Gastroesophageal sphincter (tissue), 4 donors: ENCODE data around the gene KCP. TPM values are rescaled to one million over a fixed set of nuclear protein-coding genes. Genes with fewer than 3 reads are reported as not detected.

Source experiments
- ATAC-seq: fragments of 150-250 bp; one replicate; pipeline ENCODE4 v1.9.1; 2016; ENCODE audit warnings: mild to moderate bottlenecking, moderate library complexity
- H3K27ac ChIP-seq, 4 donors: fragments of 200-600 bp; sonication (generic) in 3 of 4; 1 replicate in 3 of 4; 2 replicates in 1 of 4; pipeline ENCODE4 v1.5.1; 2016 to 2019
- H3K27me3 ChIP-seq: fragments of 200-600 bp; sonication (generic); one replicate; pipeline ENCODE4 v1.5.1; 2019
- H3K36me3 ChIP-seq, 2 donors: fragments of 200-600 bp; sonication (generic); one replicate each; pipeline ENCODE4 v1.5.1; 2019; ENCODE audit warnings: control low read depth in 1 of 2
- H3K4me1 ChIP-seq, 3 donors: fragments of 200-600 bp; sonication (generic); 1 replicate in 2 of 3; 2 replicates in 1 of 3; pipeline ENCODE4 v1.5.1; 2016 to 2019; ENCODE audit warnings: control low read depth in 2 of 3
- H3K4me3 ChIP-seq, 2 donors: fragments of 200-600 bp; sonication (generic); one replicate each; pipeline ENCODE4 v1.5.1; 2019; ENCODE audit warnings: mild to moderate bottlenecking in 1 of 2, moderate library complexity in 1 of 2
- H3K9me3 ChIP-seq, 3 donors: fragments of 200-600 bp; sonication (generic); one replicate each; pipeline ENCODE4 v1.5.1; 2017 to 2019; ENCODE audit warnings: control low read depth in 2 of 3
- CTCF ChIP-seq, 4 experiments: fragments of 200-600 bp in 2 of 4; fragments of 450-650 bp in 2 of 4; sonication (generic) in 1 of 4; IDR thresholded peaks; one replicate each; pipeline ENCODE4 v1.5.1; 2017 to 2019; ENCODE audit warnings: antibody characterized with exemption in 4 of 4, mild to moderate bottlenecking in 2 of 4, moderate library complexity in 2 of 4
- EP300 ChIP-seq: sonication (generic); formaldehyde crosslinking; IDR thresholded peaks from one replicate; pipeline ENCODE4 v1.6.1; 2017; ENCODE audit warnings: antibody characterized with exemption, mild to moderate bottlenecking
- POLR2A ChIP-seq, 2 donors: fragments of 450-650 bp; IDR thresholded peaks; one replicate each; pipeline ENCODE4 v1.6.1; 2017; ENCODE audit warnings: antibody characterized with exemption in 2 of 2, mild to moderate bottlenecking in 2 of 2, moderate library complexity in 1 of 2
- POLR2AphosphoS5 ChIP-seq: sonication (generic); formaldehyde crosslinking; IDR thresholded peaks from one replicate; pipeline ENCODE4 v1.6.1; 2017; ENCODE audit warnings: antibody characterized with exemption
- WGBS, 2 donors: methylation state at CpG; one replicate each; pipeline ENCODE4 v1.1.5; 2018; ENCODE audit warnings: low coverage in 1 of 2; 5-methylcytosine and 5-hydroxymethylcytosine counted together
- total RNA-seq, 4 donors: library from RNA; depleted of rRNA; stranded (reverse); fragments of >200 nt; gene quantifications; one replicate each; pipeline ENCODE4 v1.1.0, GENCODE V29; 2016

The KCP gene
- total RNA-seq, 4 donors from 2014 or later = 0.31 to 0.67 TPM; not detected in 2

GRCh38 chr7:128939075-128939860 is 28.8 kb upstream of the KCP start:
- WGBS, 2 donors = 80% methylated on average over 1 of the region's 7 CpGs; no CpG with 5 or more reads in 1 of the 2 donors
- peak overlapping the region in 3 of 4 donors; percentile 3 to 43 (median 42) for H3K27ac ChIP-seq

GRCh38 chr7:128938544-128939074 is 28.1 kb upstream of the KCP start:
- peaks cover 73% of the 10 kb centered on the region for H3K27me3 ChIP-seq
- TF ChIP-seq EP300 = no peak
- no peak for TF ChIP-seq POLR2A (IDR thresholded peaks at IDR 0.05)
- no peak for TF ChIP-seq CTCF (IDR thresholded peaks at IDR 0.05)
- TF ChIP-seq POLR2AphosphoS5 = no peak
- peak; percentile 13 for ATAC-seq
- 2% methylated on average over 9 to 20 of the region's 30 CpGs for WGBS, 2 donors
- H3K9me3 ChIP-seq = no peaks in the 10 kb centered on the region
- no peaks in the 10 kb centered on the region for H3K36me3 ChIP-seq
- peaks cover 0 to 21% (median 10%) of the 10 kb centered on the region in 3 donors for H3K4me1 ChIP-seq
- peak overlapping the region in 2 of 4 donors; percentile 43 to 73 for H3K27ac ChIP-seq
- peak overlapping the region; percentile 22 to 58 for H3K4me3 ChIP-seq

More at GRCh38 chr7:128939075-128939860, 28.8 kb upstream of the KCP start:
- H3K36me3 ChIP-seq = no peaks in the 10 kb centered on the region
- H3K4me1 ChIP-seq = peaks cover 0 to 21% (median 10%) of the 10 kb centered on the region in 3 donors
- no peak for ATAC-seq
- H3K9me3 ChIP-seq = no peaks in the 10 kb centered on the region
- peak overlapping the region in 1 of 2 donors; percentile 58 for H3K4me3 ChIP-seq
- TF ChIP-seq CTCF (IDR thresholded peaks at IDR 0.05) = no peak
- no peak for TF ChIP-seq EP300
- TF ChIP-seq POLR2AphosphoS5 = no peak
- TF ChIP-seq POLR2A (IDR thresholded peaks at IDR 0.05) = no peak
- peaks cover 68% of the 10 kb centered on the region for H3K27me3 ChIP-seq

GRCh38 chr7:128937647-128938543 is 27.4 kb upstream of the KCP start, which contains the start of gene IRF5:
IRF5 (plus strand) TSS chr7:128937927; CDS start chr7:128942082, 4,155 bp downstream.
- 0% methylated on average over 4 of the region's 83 CpGs; no CpG with 5 or more reads in 1 of the 2 donors for WGBS, 2 donors
- peaks cover 0 to 21% (median 10%) of the 10 kb centered on the region in 3 donors for H3K4me1 ChIP-seq
- H3K4me3 ChIP-seq = peak within 1 kb of the TSS; percentile 22 to 58
- H3K36me3 ChIP-seq = no peaks in the 10 kb centered on the region
- peaks cover 80% of the 10 kb centered on the region for H3K27me3 ChIP-seq
- TF ChIP-seq POLR2A (IDR thresholded peaks at IDR 0.05) = peak in 1 of 2 donors; percentile 30
- TF ChIP-seq EP300 = no peak
- H3K27ac ChIP-seq = peak within 1 kb of the TSS in 3 of 4 donors; percentile 19 to 73 (median 37)
- no peaks in the 10 kb centered on the region for H3K9me3 ChIP-seq
- ATAC-seq = peak; percentile 39

GRCh38 chr7:128937271-128937646 is 26.8 kb upstream of the KCP start:
- Histone ChIP-seq H3K4me1 (peaks cover 0 to 21% (median 10%) of the 10 kb centered on the region in 3 donors), H3K27ac (peak overlapping the region in 2 of 4 donors; percentile 17 to 73), H3K27me3 (peaks cover 83% of the 10 kb centered on the region), H3K36me3 (no peaks in the 10 kb centered on the region), H3K9me3 (no peaks in the 10 kb centered on the region), H3K4me3 (peak overlapping the region in 1 of 2 donors; percentile 58)
- WGBS, 2 donors = 51% methylated on average over 9 of the region's 17 CpGs; no CpG with 5 or more reads in 1 of the 2 donors
- TF ChIP-seq POLR2AphosphoS5 (no peak), EP300 (no peak), POLR2A (IDR thresholded peaks at IDR 0.05) (no peak), CTCF (IDR thresholded peaks at IDR 0.05) (no peak)
- ATAC-seq = no peak

GRCh38 chr7:128936798-128937197 is 26.3 kb upstream of the KCP start:
- ATAC-seq = no peak
- Histone ChIP-seq H3K27me3 (peaks cover 79% of the 10 kb centered on the region), H3K9me3 (no peaks in the 10 kb centered on the region), H3K36me3 (no peaks in the 10 kb centered on the region), H3K27ac (no peak overlapping the region), H3K4me1 (peaks cover 0 to 21% (median 10%) of the 10 kb centered on the region in 3 donors), H3K4me3 (no peak overlapping the region)
- TF ChIP-seq POLR2A (IDR thresholded peaks at IDR 0.05) = no peak
- no peak for TF ChIP-seq POLR2AphosphoS5
- no peak for TF ChIP-seq CTCF (IDR thresholded peaks at IDR 0.05)
- TF ChIP-seq EP300 = no peak
- 90% methylated on average over 2 of the region's 4 CpGs; no CpG with 5 or more reads in 1 of the 2 donors for WGBS, 2 donors
